C4-2B (cell line): ENCODE measurements around the gene SPDEF.

Experiments used
- H3K27ac ChIP-seq: fragments of 450-650 bp; 2 replicates; pipeline ENCODE4 v1.5.1; 2017
- ZFX ChIP-seq: fragments of 450-650 bp; IDR thresholded peaks from 2 replicates; pipeline ENCODE4 v1.6.1; 2017
- TF ChIP-seq, protein P1 (sequence below): fragments of 450-650 bp; conservative IDR thresholded peaks from 2 replicates; pipeline ENCODE4 v1.5.1; 2017; ENCODE audit warnings: mild to moderate bottlenecking

The SPDEF gene

DNA sequence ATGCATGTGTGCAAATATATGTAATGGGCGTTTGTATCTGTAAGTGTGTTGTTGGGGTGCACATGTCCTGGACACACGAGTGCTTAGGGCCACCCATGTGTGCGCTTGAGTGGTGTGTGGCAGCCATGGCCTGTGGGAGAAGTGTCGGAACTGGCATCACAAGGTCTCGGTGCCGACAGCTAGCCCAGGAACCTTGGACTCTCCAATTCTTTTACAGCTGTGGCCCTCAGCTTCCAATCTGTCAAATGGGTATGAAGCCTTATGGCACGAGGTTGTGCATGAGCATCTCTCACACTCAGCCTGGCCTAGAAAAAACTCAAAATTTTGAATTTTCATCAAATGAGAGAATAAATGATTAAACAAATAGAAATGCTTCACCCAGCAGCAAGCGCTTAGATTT lies 42.0 kb downstream of the SPDEF start:
- H3K27ac ChIP-seq = no peak overlapping the region
- TF ChIP-seq, protein P1, sequence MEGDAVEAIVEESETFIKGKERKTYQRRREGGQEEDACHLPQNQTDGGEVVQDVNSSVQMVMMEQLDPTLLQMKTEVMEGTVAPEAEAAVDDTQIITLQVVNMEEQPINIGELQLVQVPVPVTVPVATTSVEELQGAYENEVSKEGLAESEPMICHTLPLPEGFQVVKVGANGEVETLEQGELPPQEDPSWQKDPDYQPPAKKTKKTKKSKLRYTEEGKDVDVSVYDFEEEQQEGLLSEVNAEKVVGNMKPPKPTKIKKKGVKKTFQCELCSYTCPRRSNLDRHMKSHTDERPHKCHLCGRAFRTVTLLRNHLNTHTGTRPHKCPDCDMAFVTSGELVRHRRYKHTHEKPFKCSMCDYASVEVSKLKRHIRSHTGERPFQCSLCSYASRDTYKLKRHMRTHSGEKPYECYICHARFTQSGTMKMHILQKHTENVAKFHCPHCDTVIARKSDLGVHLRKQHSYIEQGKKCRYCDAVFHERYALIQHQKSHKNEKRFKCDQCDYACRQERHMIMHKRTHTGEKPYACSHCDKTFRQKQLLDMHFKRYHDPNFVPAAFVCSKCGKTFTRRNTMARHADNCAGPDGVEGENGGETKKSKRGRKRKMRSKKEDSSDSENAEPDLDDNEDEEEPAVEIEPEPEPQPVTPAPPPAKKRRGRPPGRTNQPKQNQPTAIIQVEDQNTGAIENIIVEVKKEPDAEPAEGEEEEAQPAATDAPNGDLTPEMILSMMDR = no peak
- TF ChIP-seq ZFX = no peak

DNA sequence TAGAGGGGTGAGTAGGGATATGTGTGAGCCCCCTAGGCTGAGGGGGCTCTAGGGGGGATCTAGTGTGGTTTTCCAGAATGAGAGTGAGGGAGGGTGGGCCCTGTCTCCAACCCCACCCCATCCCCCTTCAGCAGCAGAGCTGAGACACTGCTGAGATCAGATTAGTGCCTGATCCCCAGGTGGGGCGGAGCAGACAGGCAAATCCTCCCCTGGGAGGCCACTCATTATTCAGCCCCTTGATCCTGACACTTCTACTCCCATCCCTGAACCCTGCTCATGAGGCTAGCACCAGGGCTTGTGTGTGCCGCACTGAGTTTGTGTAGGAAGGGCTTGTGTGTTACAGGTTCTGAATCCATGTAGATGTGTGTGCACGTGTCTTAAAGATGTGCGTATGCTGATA lies 42.5 kb downstream of the SPDEF start:
- no peak overlapping the region for H3K27ac ChIP-seq
- TF ChIP-seq ZFX = no peak
- TF ChIP-seq, protein P1 = no peak

DNA sequence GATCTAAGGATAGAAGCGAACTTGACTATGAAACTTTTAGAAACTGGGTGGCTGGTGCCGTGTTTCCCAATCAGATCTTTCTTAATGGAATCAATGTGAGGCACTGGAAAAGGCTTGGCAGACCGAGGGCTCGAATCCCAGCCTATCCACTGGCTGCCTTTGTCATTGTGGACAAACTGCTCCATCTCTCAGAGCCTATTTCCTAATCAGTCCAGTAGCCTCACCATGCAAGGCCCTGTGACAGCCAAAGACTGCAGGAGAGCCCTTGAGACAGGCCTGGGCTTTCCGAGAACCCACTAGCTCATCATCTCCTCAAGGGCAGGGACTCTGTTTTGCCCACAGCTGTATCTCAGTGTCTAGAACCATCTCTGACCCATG lies 43.4 kb downstream of the SPDEF start:
- no peak overlapping the region for H3K27ac ChIP-seq
- TF ChIP-seq, protein P1 = no peak
- TF ChIP-seq ZFX = no peak

DNA sequence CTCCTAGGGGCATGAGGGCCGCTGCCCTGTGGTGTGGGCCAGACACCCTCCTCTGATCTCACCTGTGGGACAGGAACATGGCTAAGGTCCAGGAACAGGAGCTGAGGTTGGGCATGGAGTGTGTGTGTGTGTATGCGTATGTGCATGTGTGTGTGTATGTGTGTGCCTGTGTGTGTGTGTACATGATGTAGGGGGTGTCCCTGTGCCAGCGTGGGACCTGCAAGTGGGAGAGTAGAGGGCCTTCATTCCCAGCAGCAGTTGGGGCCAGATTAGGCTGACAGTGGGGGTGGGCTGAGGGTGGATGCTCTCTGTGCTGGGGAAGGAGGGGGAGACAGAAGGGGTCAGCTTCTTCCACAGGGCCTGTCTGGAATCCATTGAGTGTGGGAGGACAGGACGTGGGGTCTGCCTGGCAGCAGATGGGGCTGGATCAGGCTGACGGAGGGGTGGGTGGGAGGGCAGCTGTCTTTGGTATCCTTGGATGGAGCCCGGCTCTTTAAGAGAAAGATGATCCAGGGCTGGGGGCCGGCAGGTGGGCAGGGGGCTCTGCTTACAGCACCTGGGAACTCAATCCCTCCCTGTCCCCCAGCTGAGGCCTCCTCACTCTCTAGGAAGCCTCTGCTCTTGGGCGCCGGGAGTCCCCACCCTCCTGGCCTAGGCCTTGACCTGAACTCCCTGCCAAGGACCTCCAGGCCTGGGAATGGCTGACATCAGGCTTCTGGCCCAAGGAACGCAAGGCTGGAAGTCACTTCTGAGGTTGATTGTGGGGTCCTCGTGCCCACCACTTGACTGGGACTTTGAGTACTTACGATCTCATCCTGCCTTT lies 44.0 kb downstream of the SPDEF start:
- no peak overlapping the region for H3K27ac ChIP-seq
- TF ChIP-seq, protein P1 = no peak
- no peak for TF ChIP-seq ZFX

DNA sequence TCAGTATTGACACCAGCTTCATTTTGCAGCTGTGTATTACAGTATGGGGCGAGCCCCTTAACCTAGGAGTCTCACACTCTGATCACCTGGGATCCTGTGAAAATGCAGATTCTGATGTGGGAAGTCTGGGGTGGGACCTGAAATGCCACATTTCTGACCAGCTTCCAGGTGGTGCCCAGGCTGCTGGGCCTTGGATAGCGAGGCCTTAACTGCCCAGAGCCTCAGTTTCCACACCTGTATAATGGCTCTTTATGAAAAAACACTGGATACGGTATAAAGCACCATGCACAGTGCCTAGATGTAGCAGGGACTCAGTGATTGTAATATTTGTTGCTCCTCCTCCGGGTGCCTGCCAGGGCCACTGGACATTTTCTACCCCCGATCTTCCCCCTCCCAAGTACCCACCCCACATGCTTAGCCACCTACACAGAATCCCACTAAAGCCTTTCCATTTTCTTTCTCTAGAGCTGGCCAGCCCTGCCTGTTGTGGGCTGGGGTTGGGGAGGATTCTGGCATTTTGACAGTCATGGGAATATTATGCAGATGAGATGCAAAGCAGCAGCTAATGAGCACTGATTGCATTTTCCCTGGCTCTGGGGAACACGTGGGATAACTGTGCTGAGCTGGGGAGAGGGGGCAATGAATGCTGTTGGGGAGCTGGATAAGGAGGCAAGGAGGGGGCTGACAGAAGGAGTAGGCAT lies 44.8 kb downstream of the SPDEF start:
- H3K27ac ChIP-seq = no peak overlapping the region
- TF ChIP-seq, protein P1 = no peak
- no peak for TF ChIP-seq ZFX

DNA sequence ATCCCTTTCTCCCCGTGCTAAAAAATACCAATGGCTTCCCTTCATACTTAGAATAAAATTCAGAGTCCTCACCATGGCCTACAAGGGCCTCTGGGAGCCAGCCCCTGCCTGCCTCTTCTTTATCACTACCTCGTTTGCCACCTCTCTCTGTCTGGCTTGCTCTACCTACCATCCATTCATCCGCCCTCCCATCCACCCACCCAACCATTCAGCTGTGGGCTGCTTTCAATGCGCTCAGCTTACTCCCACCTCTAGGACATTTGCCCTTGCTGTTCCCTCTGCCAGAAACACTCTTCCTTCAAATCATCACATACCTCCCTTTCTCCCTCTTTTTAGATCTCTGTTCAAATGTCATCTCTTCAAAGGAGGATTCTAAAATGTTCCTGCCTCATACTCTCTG lies 45.8 kb downstream of the SPDEF start:
- TF ChIP-seq, protein P1 = no peak
- no peak for TF ChIP-seq ZFX
- H3K27ac ChIP-seq = no peak overlapping the region

DNA sequence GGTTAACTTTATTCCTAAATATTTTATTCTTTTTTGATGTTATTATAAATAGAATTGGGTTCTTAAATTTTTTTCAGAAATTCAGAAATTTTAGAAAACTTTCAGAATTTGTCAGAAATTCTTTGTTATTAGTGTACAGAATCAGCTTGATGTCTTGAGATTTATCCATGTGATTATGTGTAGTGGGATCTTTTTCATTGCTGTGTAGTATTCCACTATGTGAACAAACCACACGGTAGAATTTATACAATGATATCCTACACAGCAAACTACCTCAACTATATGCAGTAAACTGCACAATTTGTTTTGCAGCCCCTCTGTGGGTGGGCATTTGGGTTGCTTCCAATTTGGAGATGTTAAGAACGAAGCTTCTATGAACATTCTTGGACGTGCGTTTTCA lies 46.3 kb downstream of the SPDEF start:
- no peak overlapping the region for H3K27ac ChIP-seq
- TF ChIP-seq, protein P1 = no peak
- no peak for TF ChIP-seq ZFX
